SH-SY5Y (cell line): ENCODE results near the gene IL24.

Experiments used
- GATA2 ChIP-seq: IDR thresholded peaks from 2 replicates; pipeline ENCODE4 v1.6.1; 2011; ENCODE audit warnings: mild to moderate bottlenecking, low read depth, low read length
- GATA3 ChIP-seq: IDR thresholded peaks from 2 replicates; pipeline ENCODE4 v1.6.1; 2011; ENCODE audit warnings: low read depth, mild to moderate bottlenecking, low read length, moderate library complexity

IL24 gene

GRCh38 chr1:206923009-206923960 lies 26.0 kb downstream of the IL24 start:
- TF ChIP-seq GATA2: no peak
- TF ChIP-seq GATA3: no peak

- TF ChIP-seq GATA3: no peak
- TF ChIP-seq GATA2: no peak
Measured at GRCh38 chr1:206924592-206925105, 27.4 kb downstream of the IL24 start.

GRCh38 chr1:206925106-206925736 lies 28.0 kb downstream of the IL24 start:
- TF ChIP-seq GATA3 (no peak), GATA2 (no peak)

GRCh38 chr1:206926286-206926685 lies 29.0 kb downstream of the IL24 start:
- TF ChIP-seq GATA3 (no peak), GATA2 (no peak)

GRCh38 chr1:206929524-206929923 lies 32.3 kb downstream of the IL24 start:
- TF ChIP-seq GATA3: no peak
- TF ChIP-seq GATA2: no peak

GRCh38 chr1:206930210-206930798 lies 33.1 kb downstream of the IL24 start:
- TF ChIP-seq GATA2: no peak
- no peak for TF ChIP-seq GATA3

GRCh38 chr1:206931709-206932108 lies 34.5 kb downstream of the IL24 start:
- TF ChIP-seq GATA2 (no peak), GATA3 (no peak)

- TF ChIP-seq GATA3 (no peak), GATA2 (no peak)
Measured at GRCh38 chr1:206932177-206932576, 34.9 kb downstream of the IL24 start.

GRCh38 chr1:206933333-206933945 lies 36.2 kb downstream of the IL24 start:
- no peak for TF ChIP-seq GATA3
- TF ChIP-seq GATA2: no peak

- TF ChIP-seq GATA2 (no peak), GATA3 (no peak)
Measured at GRCh38 chr1:206935491-206936067, 38.3 kb downstream of the IL24 start.

GRCh38 chr1:206937425-206937824 lies 40.2 kb downstream of the IL24 start:
- TF ChIP-seq GATA2: no peak
- no peak for TF ChIP-seq GATA3

- TF ChIP-seq GATA2 (no peak), GATA3 (no peak)
Measured at GRCh38 chr1:206939131-206939530, 41.9 kb downstream of the IL24 start.

GRCh38 chr1:206939841-206940587 lies 42.8 kb downstream of the IL24 start:
- TF ChIP-seq GATA2 (no peak), GATA3 (no peak)
